HFFc6 (cell line): Measurements from ENCODE around the gene TENM3. TPM values are rescaled to one million over a fixed set of nuclear protein-coding genes. Genes with fewer than 3 reads are reported as not detected.

Source experiments
- DNase-seq: peaks from one replicate; pipeline ENCODE4 v3.0.0-alpha.2; 2018
- H3K27ac Mint-ChIP-seq: 2 replicates; pipeline ENCODE4 v1.8.0; 2020; ENCODE audit warnings: mild to moderate bottlenecking, mixed read lengths
- H3K27me3 Mint-ChIP-seq: 2 replicates; pipeline ENCODE4 v1.8.0; 2021; ENCODE audit warnings: mild to moderate bottlenecking, moderate library complexity, mixed read lengths; ENCODE audit not compliant: insufficient read depth
- H3K36me3 Mint-ChIP-seq: 2 replicates; pipeline ENCODE4 v1.8.0; 2021; ENCODE audit warnings: low read depth, mixed read lengths
- H3K4me1 Mint-ChIP-seq: 2 replicates; pipeline ENCODE4 v1.8.0; 2020; ENCODE audit warnings: low read depth, mixed read lengths
- H3K4me3 Mint-ChIP-seq: 2 replicates; pipeline ENCODE4 v1.8.0; 2020; ENCODE audit warnings: mild to moderate bottlenecking, moderate library complexity, mixed read lengths
- H3K9me3 Mint-ChIP-seq: 2 replicates; pipeline ENCODE4 v1.8.0; 2020; ENCODE audit warnings: mild to moderate bottlenecking, mixed read lengths
- CTCF ChIP-seq: fragments of 200-600 bp; sonication (generic); IDR thresholded peaks from 2 replicates; pipeline ENCODE4 v1.5.0; 2021; ENCODE audit warnings: antibody characterized with exemption, mild to moderate bottlenecking
- total RNA-seq, 6 experiments: library from RNA; stranded (reverse); fragmentation: NEBNext Ultra II Directional; extraction: Animal tissue kit (Norgen Biotek cat#: 25700); gene quantifications; 2 replicates in 1 of 6; 3 replicates in 5 of 6; pipeline ENCODE4 v1.2.3, GENCODE V29; 2021

TENM3 gene
- total RNA-seq, 6 experiments from 2014 or later = 31.1 to 52.1 (median 42.0) TPM

GRCh38 chr4:182760551-182761043 is 517.4 kb downstream of the TENM3 start:
- H3K9me3 Mint-ChIP-seq = no peaks in the 10 kb centered on the region
- no peaks in the 10 kb centered on the region for H3K36me3 Mint-ChIP-seq
- TF ChIP-seq CTCF = no peak
- H3K4me1 Mint-ChIP-seq = peaks cover 38% of the 10 kb centered on the region
- H3K27me3 Mint-ChIP-seq = no peaks in the 10 kb centered on the region; the same call in none of the 2 replicates
- H3K4me3 Mint-ChIP-seq = no peak overlapping the region
- DNase-seq = no peak
- no peak overlapping the region for H3K27ac Mint-ChIP-seq

GRCh38 chr4:182764137-182764536 is 520.9 kb downstream of the TENM3 start:
- H3K4me3 Mint-ChIP-seq = peak overlapping the region; percentile 1
- TF ChIP-seq CTCF = no peak
- H3K27ac Mint-ChIP-seq = peak overlapping the region; percentile 35
- peak; percentile 30 for DNase-seq
- H3K4me1 Mint-ChIP-seq = peaks cover 36% of the 10 kb centered on the region
- H3K36me3 Mint-ChIP-seq = 0 out of 2 replicates have a peak, but pooled peaks cover 5% of the 10 kb centered on the region
- no peaks in the 10 kb centered on the region; the same call in none of the 2 replicates for H3K27me3 Mint-ChIP-seq
- H3K9me3 Mint-ChIP-seq = no peaks in the 10 kb centered on the region

- Mint-ChIP-seq H3K27ac (peak overlapping the region; percentile 35), H3K4me1 (peaks cover 38% of the 10 kb centered on the region), H3K27me3 (no peaks in the 10 kb centered on the region; the same call in none of the 2 replicates), H3K36me3 (0 out of 2 replicates have a peak, but pooled peaks cover 5% of the 10 kb centered on the region), H3K4me3 (no peak overlapping the region), H3K9me3 (no peaks in the 10 kb centered on the region)
- no peak for DNase-seq
- no peak for TF ChIP-seq CTCF
Observed at GRCh38 chr4:182764642-182765041, 521.4 kb downstream of the TENM3 start.

GRCh38 chr4:182765987-182766856 is 523.0 kb downstream of the TENM3 start:
- 0 out of 2 replicates have a peak, but pooled peaks cover 5% of the 10 kb centered on the region for H3K36me3 Mint-ChIP-seq

GRCh38 chr4:182766857-182767250 is 523.7 kb downstream of the TENM3 start:
- H3K27ac Mint-ChIP-seq = no peak overlapping the region
- no peaks in the 10 kb centered on the region; the same call in none of the 2 replicates for H3K27me3 Mint-ChIP-seq
- no peak for DNase-seq
- 0 out of 2 replicates have a peak, but pooled peaks cover 5% of the 10 kb centered on the region for H3K36me3 Mint-ChIP-seq
- no peak for TF ChIP-seq CTCF
- no peaks in the 10 kb centered on the region for H3K9me3 Mint-ChIP-seq
- H3K4me1 Mint-ChIP-seq = peaks cover 38% of the 10 kb centered on the region
- H3K4me3 Mint-ChIP-seq = no peak overlapping the region

More at GRCh38 chr4:182765987-182766856, 523.0 kb downstream of the TENM3 start:
- DNase-seq = no peak
- no peak overlapping the region for H3K4me3 Mint-ChIP-seq
- H3K4me1 Mint-ChIP-seq = peaks cover 38% of the 10 kb centered on the region
- H3K27me3 Mint-ChIP-seq = no peaks in the 10 kb centered on the region; the same call in none of the 2 replicates
- no peak for TF ChIP-seq CTCF
- H3K9me3 Mint-ChIP-seq = no peaks in the 10 kb centered on the region
- no peak overlapping the region for H3K27ac Mint-ChIP-seq
